Activated CD8-positive, alpha-beta memory T cell treated with anti-CD3 and anti-CD28 coated beads, Interleukin-2, amount 50 U/mL, for 4 hours (primary cell): Measurements from ENCODE around the gene CHCHD6.

Experiments
- DNase-seq: peaks from one replicate; pipeline ENCODE4 v3.0.0-alpha.2; 2020

The CHCHD6 gene

GRCh38 chr3:126832933-126833332 is 128.9 kb downstream of the CHCHD6 start:
- no peak for DNase-seq

- no peak for DNase-seq
Measured at GRCh38 chr3:126834596-126835471, 130.8 kb downstream of the CHCHD6 start.

GRCh38 chr3:126835472-126836219 is 131.6 kb downstream of the CHCHD6 start:
- no peak for DNase-seq

GRCh38 chr3:126836220-126836860 is 132.3 kb downstream of the CHCHD6 start:
- no peak for DNase-seq

GRCh38 chr3:126837773-126838172 is 133.7 kb downstream of the CHCHD6 start:
- DNase-seq, result no peak

- no peak for DNase-seq
Measured at GRCh38 chr3:126845920-126846715, 142.1 kb downstream of the CHCHD6 start.

- no peak for DNase-seq
Measured at GRCh38 chr3:126847061-126847460, 143.0 kb downstream of the CHCHD6 start.

GRCh38 chr3:126848991-126849390 is 145.0 kb downstream of the CHCHD6 start:
- no peak for DNase-seq

GRCh38 chr3:126849768-126850167 is 145.7 kb downstream of the CHCHD6 start:
- no peak for DNase-seq

GRCh38 chr3:126850370-126851085 is 146.5 kb downstream of the CHCHD6 start:
- no peak for DNase-seq

- DNase-seq, result no peak
Measured at GRCh38 chr3:126851382-126851781, 147.3 kb downstream of the CHCHD6 start.

GRCh38 chr3:126851934-126852333 is 147.9 kb downstream of the CHCHD6 start:
- no peak for DNase-seq

- DNase-seq, result no peak
Measured at GRCh38 chr3:126852511-126852910, 148.5 kb downstream of the CHCHD6 start.

GRCh38 chr3:126854666-126855065 is 150.6 kb downstream of the CHCHD6 start:
- DNase-seq, result no peak

GRCh38 chr3:126855374-126855773 is 151.3 kb downstream of the CHCHD6 start:
- DNase-seq, result no peak

GRCh38 chr3:126857928-126858327 is 153.9 kb downstream of the CHCHD6 start:
- no peak for DNase-seq

- DNase-seq, result no peak
Measured at GRCh38 chr3:126858401-126858800, 154.4 kb downstream of the CHCHD6 start.

- DNase-seq, result no peak
Measured at GRCh38 chr3:126858887-126859286, 154.8 kb downstream of the CHCHD6 start.

GRCh38 chr3:126859415-126860246 is 155.6 kb downstream of the CHCHD6 start:
- no peak for DNase-seq

- no peak for DNase-seq
Measured at GRCh38 chr3:126865736-126866135, 161.7 kb downstream of the CHCHD6 start.

- no peak for DNase-seq
Measured at GRCh38 chr3:126866175-126866759, 162.2 kb downstream of the CHCHD6 start.
